ENCODE results near the gene SLF2.

SLF2 gene, protein sequence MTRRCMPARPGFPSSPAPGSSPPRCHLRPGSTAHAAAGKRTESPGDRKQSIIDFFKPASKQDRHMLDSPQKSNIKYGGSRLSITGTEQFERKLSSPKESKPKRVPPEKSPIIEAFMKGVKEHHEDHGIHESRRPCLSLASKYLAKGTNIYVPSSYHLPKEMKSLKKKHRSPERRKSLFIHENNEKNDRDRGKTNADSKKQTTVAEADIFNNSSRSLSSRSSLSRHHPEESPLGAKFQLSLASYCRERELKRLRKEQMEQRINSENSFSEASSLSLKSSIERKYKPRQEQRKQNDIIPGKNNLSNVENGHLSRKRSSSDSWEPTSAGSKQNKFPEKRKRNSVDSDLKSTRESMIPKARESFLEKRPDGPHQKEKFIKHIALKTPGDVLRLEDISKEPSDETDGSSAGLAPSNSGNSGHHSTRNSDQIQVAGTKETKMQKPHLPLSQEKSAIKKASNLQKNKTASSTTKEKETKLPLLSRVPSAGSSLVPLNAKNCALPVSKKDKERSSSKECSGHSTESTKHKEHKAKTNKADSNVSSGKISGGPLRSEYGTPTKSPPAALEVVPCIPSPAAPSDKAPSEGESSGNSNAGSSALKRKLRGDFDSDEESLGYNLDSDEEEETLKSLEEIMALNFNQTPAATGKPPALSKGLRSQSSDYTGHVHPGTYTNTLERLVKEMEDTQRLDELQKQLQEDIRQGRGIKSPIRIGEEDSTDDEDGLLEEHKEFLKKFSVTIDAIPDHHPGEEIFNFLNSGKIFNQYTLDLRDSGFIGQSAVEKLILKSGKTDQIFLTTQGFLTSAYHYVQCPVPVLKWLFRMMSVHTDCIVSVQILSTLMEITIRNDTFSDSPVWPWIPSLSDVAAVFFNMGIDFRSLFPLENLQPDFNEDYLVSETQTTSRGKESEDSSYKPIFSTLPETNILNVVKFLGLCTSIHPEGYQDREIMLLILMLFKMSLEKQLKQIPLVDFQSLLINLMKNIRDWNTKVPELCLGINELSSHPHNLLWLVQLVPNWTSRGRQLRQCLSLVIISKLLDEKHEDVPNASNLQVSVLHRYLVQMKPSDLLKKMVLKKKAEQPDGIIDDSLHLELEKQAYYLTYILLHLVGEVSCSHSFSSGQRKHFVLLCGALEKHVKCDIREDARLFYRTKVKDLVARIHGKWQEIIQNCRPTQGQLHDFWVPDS

DNA sequence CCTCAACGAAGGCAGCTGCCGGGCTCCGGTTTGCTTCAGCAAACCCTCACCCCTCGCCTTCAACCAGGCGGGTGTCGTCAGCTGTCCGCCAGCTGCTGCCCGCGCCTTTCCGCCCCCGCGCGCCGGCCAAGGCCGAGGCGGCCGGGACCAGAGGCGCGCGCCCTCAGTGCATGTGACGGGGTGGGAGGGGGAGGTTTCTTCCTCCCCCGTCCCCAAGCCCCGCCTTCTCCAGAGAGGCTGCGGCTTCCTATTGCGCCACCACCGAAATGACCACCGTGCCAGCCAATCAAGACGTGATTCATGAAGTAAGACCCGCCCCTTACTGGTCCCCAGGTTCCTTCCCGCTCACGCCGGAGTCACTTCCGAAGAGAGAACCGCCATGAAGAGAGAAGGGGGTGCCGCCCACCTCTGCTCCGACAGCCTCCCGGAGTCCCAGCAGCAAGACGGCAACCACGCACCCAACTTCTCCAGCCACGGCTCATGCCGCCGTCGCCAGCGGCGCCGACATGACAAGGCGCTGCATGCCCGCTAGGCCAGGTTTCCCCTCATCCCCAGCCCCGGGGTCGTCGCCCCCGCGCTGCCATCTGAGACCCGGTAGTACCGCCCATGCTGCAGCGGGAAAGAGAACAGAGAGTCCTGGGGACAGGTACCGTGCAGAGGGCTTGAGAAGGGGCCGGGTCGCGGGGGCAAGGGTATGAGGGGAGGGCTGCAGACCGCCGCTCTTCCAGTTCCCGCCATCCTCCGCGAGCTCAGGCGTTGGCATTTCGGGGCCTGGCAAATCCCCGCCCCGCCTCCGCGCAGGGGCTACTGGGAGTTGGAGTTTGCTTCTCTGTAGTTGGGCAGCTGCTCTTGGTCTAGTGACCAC lies at the start of gene SLF2:
Gene SLF2, plus strand, starts transcription at position 359 of the 865 bp plus-strand sequence. Its CDS starts 148 bp downstream, at position 507.
- DNase-seq (ENCODE audit: low read depth in 1 of 2, low spot score in 1 of 2), result peak; percentile 66 to 93

DNA sequence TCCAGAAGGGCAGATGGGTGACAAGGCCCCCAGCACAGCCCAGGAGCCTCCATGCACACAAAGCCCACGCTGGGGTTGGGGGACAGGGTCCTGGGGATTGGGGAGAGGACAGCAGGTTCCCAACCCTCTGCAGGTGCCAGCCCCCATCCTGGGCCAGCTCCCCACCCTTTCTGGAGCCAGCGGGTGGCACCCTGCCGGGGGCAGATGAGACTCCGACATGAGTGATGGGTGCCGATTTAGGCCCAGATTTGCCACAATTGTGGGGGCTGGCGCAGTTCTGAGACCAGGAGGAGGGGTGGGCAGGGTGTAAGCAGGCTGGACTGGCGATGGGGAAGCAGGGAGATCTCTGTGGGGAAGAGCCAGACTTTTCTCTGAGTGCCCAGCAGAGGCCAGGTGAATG lies 49.3 kb upstream of the SLF2 start:
- DNase-seq (ENCODE audit: low read depth in 1 of 2, low spot score in 1 of 2), result no peak

DNA sequence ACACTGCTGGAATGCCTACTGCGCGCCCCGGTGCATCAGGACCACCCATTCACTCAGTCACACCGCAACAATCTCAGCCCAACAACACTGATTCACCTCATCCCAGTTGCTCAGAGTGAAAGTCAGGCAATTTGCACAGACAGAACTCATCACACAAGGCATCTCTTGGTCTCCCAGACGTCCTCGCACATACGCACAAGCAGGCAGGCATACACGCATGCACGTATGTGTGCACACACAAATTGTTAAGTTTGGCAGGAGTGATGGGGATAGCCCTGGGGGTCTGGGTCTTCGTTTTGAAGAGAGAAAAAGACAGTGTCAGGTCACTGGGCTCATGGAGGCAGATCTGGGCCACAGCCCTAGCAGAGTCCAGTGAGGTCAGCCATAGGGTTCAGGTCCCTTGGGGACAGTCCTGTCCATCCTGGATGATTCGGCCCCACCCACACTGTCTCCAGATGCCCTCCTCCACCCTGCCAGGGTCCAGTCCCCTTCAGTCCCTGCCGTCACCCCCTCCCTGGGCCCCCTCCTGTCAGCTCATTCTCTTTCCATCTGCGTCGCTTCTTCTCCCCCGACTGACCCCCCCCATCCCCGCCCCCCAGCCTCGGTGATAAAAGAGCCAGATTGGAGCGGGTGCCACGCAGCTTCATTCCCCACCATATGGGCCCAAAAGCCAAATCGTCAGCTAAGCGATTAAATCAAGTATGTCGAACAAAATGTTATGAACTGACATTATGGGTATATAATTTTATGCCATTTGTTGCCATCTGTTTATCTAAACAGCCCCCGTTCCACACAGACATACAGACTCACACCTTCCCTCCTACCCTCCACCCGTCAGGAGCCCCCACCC lies 48.5 kb upstream of the SLF2 start:
- DNase-seq (ENCODE audit: low read depth in 1 of 2, low spot score in 1 of 2), result no peak

DNA sequence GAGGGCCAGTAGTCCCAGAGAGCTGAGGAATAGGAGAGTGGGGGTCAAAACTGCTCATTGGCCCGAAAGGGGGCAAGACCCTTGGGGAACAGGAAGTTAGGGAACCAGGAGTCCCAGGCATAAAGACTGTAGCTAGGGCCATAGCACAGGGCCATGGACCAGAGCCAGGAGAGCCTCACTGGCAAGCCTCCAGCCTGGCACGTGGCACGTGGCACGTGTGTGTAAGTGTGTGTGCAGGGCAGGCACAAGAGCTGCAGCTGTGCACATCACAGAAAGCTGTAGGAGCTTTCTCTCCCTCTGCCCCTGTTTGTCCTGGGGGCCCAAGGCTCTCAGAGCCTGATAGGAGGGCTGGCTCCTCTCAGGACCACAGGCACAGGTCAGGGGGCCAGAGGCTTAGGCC lies 47.8 kb upstream of the SLF2 start:
- DNase-seq (ENCODE audit: low read depth in 1 of 2, low spot score in 1 of 2), result no peak

DNA sequence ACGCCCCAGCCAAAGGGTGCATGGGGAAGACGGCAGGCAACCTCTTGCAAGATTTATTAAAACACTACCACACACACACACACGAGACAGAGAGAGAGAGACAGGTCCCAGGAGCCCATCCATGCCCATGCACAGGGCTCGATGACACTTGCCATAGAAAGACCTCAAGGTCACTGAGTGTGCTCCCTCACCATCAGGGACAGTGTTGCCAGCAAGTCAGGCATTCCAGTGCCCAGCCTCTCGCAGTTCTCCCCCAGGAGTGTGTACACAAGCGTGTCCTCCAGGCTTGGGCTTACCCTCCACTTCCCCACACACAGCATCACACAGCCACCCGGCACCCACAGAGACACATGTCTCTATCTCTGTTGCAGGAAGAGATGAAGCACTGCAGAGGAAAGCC lies 46.8 kb upstream of the SLF2 start:
- no peak for DNase-seq (ENCODE audit: low read depth in 1 of 2, low spot score in 1 of 2)

DNA sequence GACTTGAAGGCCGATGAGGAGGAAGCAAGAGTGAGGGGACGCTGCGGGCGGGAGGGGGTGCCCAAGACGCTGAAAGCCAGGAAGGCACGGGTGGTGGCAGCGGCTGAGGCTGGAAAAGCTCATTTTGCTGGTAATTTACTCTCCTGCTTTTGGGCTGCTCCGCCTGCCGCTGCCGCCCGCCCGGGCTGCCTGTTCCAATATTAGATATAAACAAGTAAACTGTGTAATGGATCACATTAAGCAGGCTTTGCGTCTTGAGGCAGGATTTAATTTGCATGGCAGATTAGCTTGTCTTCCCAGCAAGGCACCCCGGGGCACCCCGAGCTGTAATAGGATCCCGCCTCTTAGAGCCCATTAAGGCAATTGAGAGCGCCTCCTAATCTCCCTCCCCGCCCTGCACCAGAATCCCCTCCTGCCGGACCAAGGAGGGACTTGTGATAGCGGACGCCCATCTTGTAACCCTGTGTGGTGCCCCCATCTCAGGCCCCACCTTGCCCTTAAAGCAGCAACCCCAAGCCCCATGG lies 46.1 kb upstream of the SLF2 start:
- no peak for DNase-seq (ENCODE audit: low read depth in 1 of 2, low spot score in 1 of 2)

DNA sequence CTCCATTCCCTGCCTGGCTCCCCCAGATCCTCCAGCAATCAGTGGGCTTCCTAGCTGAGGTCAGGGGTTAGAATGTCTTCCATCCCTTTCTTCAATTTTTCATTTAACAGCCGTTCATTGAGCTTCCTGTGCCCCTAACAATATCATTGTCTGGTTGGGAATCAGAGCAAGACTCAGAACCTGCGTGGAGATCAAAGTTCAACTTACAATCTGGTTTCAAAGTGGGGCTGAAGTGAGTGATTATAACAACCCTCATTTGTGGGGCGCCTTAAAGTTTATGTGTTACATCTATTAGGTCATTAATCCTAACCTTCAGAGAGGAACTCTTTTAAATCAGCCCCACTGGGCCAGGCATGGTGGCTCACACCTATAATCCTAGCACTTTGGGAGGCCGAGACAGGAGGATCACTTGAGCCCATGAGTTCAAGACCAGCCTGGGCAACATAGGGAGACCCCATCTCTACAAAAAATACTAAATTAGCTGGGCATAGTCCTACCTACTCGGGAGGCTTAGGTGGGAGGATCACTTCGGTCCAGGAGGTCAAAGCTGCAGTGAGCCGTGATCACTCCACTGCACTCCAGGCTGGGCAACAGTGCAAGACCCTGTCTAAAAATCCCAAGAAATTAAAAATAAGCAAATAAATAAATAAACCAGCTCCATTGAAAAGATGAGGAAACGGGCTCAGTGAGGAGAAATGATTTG lies 45.4 kb upstream of the SLF2 start:
- DNase-seq (ENCODE audit: low read depth in 1 of 2, low spot score in 1 of 2), result no peak

DNA sequence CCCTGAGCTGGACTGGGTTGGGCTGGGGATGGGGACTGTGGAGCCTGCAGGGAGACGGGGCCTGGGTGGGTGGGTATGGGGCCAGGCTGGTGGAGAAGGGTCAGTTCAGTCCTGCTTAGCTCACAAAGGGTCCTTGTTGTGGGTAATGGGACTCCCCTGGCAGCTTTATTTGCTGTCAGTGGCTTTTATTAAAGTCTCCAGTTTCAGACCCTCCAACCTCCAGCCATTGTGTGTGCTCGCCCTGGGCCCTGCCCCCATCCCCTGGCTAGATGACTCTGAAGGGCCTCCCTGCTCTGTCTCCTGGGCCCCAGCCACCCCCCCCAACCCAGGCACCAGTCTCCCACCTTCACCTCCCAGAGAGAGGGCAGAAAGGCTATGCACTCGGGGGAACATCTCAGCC lies 44.4 kb upstream of the SLF2 start:
- DNase-seq (ENCODE audit: low read depth in 1 of 2, low spot score in 1 of 2), result no peak

DNA sequence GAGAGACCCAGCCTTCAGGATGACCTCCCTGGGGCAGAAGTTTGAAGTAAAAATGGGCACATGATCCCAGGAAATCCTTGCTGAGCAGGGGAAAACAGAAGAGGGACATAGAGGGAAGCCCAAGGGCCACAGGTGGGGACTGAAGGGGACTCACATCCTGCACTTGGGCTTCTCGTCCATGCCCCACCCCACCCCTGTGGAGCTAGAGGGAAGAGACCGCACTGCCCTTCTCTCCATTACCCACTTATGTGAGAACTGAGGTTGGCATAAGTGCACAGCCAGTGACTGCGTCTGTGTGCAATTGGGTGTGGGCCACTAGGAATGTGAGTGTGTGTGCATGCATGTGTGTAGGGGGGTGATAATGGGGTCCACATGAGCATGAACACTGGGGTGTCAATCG lies 43.4 kb upstream of the SLF2 start:
- no peak for DNase-seq (ENCODE audit: low read depth in 1 of 2, low spot score in 1 of 2)

DNA sequence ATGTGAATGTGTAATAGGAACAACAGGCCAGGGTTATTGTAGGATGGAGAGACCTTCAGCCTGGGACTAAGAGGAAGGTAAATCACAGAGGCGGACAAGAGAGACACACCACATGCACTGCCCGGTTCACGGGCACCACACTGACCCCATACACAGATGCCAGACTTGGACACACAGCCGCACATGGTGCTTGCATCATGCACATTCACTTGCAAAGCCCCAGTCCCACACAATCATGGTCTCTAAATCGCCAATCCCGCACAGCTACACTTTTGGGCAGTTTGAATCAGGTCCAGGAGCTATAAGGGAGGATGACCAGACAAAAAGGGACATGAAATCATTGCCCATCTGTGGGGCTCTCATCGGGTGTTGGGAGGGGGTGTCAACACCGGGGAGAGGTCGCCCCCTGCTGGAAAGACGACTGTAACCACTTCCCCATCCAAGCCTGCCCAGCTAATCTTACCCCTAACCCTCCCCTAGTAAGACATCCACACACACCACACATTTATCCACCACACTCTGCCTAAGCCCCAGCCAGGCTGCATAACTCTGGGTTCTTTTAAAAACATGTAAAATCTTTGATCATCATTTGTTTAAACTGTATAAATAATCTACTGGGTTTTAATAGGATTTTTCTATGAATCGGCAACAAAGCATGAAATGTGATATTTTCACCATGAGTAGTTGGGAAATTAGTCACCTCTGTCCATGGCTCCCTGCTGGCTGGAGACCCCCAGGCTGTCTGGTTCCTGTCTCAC lies 40.5 kb upstream of the SLF2 start:
- DNase-seq (ENCODE audit: low read depth in 1 of 2, low spot score in 1 of 2), result peak; percentile 26 to 30

DNA sequence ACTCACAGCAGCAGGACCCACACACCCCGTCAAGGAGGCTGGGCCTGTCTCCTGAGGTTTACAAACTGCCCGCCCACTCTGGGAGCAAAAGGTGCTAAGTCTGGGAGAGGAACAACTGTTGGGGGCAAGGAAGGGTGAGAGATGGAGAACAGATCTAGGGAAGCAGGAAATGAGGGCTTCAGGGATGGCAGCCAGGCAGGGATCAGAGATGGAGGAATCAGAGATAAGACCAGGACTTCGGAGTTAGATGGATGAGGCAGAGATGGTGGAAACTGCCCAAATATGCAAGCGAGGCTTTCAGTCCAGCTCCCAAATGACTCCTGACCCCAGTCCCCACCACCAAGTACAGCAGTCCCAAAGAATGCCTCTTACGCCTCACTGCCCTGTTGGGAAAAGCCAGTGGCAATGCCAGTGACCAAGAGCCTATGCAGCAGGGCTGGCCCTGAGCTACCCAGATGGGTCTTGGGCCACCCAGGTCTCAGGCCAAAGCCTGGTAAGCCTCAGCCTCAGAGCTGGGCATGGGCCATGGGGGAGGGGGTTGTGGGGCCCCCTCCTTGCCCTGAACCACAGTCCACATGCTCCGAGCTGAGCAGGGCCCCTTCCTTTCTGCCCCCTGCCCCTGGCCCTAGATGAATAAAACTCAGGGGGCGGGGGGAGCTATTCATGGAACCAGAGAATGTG lies 39.5 kb upstream of the SLF2 start:
- no peak for DNase-seq (ENCODE audit: low read depth in 1 of 2, low spot score in 1 of 2)

DNA sequence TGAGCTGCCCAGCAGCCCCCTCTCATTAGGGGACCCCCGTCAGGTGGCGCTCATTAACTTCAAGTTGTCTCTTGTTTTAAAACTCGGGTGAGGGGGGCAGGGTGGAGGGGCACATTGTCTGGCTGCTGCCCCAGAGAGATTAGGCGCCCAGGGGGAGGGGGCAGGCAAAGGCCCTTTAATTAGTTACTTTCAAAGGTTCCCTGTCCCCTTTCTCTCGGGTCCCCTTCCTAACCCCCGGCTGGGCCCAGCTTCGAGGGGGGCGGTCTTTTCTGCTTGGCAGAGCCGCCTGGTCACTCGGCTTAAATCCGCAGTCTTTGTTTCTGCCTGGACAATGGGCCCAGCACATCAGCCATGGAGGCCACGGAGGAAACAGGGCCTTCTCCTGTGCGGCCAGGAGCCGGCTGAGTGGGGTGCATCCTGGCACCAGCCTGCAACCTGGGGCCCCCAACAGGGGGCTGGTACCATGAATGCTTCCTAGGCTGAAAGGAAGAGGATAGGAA lies 38.9 kb upstream of the SLF2 start:
- DNase-seq (ENCODE audit: low read depth in 1 of 2, low spot score in 1 of 2), result no peak

DNA sequence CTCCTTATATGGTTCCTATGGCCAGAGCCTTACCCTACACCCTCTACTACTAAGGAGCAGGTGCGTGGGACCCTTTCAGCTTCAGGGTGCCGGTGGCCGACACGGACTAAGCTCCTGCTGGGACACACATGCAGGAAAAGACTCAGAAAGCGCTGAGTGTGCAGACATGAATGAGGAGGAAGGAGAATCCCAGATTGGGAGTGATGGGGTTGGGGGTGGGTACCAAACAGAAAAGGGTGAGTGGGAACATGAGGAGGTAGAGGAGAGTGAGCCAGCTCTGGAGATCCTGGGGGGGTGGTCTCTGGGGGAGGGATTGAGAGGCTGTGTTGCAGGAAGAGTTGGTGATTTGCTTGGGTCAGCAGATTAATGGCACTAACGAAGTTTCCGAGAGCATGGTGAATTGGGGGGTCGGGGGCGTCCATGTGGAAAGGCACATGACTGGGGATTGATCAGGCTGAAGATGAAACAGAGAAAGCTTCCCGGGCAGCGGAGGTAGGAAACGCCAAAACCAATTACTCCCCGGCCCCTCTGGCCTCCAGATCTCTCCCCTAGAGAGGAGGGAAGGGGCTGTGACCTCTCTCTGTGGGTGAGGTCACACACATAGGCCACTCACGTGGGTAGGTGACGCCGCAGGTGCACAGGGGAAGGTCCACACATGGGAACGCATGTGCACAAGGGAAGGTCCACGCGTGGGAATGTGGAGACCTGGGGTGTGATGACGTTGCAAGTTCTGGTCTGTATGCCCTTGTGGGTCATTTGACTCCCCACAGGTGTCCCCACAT lies 37.9 kb upstream of the SLF2 start:
- no peak for DNase-seq (ENCODE audit: low read depth in 1 of 2, low spot score in 1 of 2)

DNA sequence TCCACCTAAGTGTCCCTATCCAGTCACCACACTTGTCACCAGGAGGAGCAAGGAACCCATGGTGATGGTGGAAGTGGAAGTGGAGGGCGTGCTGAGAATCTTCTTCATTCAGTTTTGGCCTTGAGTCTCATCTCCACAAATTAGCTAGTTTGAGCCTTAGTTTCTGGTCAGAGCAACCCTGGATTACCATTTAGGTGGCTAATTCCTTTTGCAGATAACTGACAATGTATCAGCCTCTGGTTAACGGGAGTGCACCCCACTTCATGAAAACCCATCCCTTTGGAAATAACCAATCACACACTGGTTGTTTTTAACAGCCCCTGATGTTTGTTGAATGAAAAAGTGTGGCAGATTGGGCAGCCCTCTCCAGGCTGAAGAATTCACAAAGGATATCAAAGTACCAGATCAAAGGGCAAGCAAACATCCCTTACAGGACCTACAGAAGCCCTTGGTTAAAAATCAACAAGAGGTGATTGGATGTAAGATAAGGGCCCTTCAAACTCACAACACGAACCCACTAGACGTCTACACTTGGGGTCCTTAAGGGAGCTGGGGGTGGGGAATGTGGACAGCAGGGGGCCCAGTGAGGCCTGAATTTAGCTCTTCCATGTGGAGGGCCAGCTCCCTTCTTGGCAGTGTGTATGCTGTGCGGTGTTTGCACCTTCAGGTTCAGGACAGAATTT lies 37.1 kb upstream of the SLF2 start:
- DNase-seq (ENCODE audit: low read depth in 1 of 2, low spot score in 1 of 2), result no peak

DNA sequence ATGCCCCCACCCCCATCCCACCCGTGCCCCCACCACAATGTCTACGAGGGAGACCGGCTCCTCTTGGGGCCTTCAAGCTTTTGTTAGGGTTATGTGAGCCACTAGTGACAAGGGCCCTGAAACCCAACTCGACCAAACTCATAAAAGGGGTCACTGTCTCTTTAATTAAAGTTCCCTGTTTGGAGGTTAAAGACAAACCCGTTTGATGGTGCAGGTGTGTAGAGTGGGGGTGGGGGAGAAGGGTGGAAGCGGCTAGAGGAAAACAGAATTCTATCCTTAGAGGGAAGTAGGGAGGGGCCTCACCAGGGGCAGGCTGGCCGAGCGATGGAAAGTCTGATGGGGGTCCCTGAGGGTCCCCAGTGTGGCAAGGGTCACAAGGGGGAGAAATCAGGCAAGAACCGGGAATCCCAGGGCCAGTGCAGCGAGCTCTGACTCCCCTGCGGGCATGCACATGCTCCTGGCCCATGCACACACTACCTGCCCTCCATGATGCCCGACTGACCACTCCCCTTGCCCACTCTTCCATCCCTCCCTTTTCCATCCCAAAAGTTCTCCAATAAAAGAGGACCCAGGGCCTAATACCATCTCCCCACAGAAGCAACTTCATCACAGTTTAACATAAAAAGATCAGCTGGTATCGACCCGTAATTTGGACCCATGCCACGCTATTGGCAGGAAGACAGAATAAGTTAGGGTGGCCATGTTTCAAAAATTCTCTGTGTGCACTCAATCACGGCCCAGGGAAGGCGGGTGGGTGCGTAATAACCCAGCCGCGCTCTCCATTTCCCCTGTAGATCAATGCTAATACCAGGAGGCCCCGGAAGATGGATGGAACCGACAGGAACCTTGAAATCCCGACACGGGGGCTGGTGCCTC lies 35.9 kb upstream of the SLF2 start:
- DNase-seq (ENCODE audit: low read depth in 1 of 2, low spot score in 1 of 2), result no peak
